HL-60 (cell line): Measurements from ENCODE around the gene LRRC8D.
A peak's percentile ranks its signal among the peaks of the same experiment; 100 is the strongest.

Source experiments
- DNase-seq, 2 experiments: peaks; one replicate each; pipeline ENCODE4 v3.0.0-alpha.2; 2010 to 2020; ENCODE audit warnings: low read depth in 1 of 2, low spot score in 1 of 2
- H3K27ac ChIP-seq: fragments of 250-450 bp; sonication (Bioruptor Pico); replicated peaks from 2 replicates; pipeline ENCODE4 v1.5.1; 2020; ENCODE audit warnings: mild to moderate bottlenecking, moderate library complexity
- H3K27me3 ChIP-seq: fragments of 250-450 bp; sonication (Bioruptor Pico); 2 replicates; pipeline ENCODE4 v1.5.1; 2021; ENCODE audit warnings: mild to moderate bottlenecking, moderate library complexity; ENCODE audit not compliant: insufficient read depth, poor library complexity, severe bottlenecking
- H3K4me3 ChIP-seq: replicated peaks from 2 replicates; pipeline ENCODE4 v1.5.1; 2011; ENCODE audit warnings: mild to moderate bottlenecking, control low read depth, low read length; ENCODE audit not compliant: insufficient read depth
- CTCF ChIP-seq: IDR thresholded peaks from one replicate; pipeline ENCODE4 v1.5.1; 2011; ENCODE audit warnings: low read length, control low read depth, inconsistent platforms; ENCODE audit not compliant: insufficient read depth
- GABPA ChIP-seq: IDR thresholded peaks from 2 replicates; pipeline ENCODE4 v1.6.1; 2012; ENCODE audit warnings: low read depth
- POLR2AphosphoS5 ChIP-seq: IDR thresholded peaks from 2 replicates; pipeline ENCODE4 v1.6.1; 2012; ENCODE audit warnings: low read depth
- REST ChIP-seq: IDR thresholded peaks from 2 replicates; pipeline ENCODE4 v1.6.1; 2012; ENCODE audit warnings: low read depth; ENCODE audit not compliant: insufficient replicate concordance
- SPI1 ChIP-seq: IDR thresholded peaks from 2 replicates; pipeline ENCODE4 v1.6.1; 2012; ENCODE audit warnings: low read depth, mild to moderate bottlenecking, borderline replicate concordance

LRRC8D gene

GRCh38 chr1:89804642-89805237, 16.1 kb upstream of the LRRC8D start:
- Histone ChIP-seq H3K4me3 (no peak overlapping the region), H3K27me3 (no peaks in the 10 kb centered on the region), H3K27ac (no peak overlapping the region)
- peak; percentile 86 to 94 for DNase-seq
- TF ChIP-seq REST, result no peak
- TF ChIP-seq POLR2AphosphoS5, result no peak
- peak; percentile 80 for TF ChIP-seq CTCF
- TF ChIP-seq SPI1, result peak; percentile 89
- TF ChIP-seq GABPA, result no peak

GRCh38 chr1:89806616-89807015, 14.2 kb upstream of the LRRC8D start:
- H3K27me3 ChIP-seq, result no peaks in the 10 kb centered on the region
- TF ChIP-seq SPI1, result no peak
- no peak overlapping the region for H3K27ac ChIP-seq
- no peak overlapping the region for H3K4me3 ChIP-seq
- no peak for DNase-seq

GRCh38 chr1:89807503-89807902, 13.3 kb upstream of the LRRC8D start:
- no peak for DNase-seq
- TF ChIP-seq POLR2AphosphoS5, result no peak
- H3K27ac ChIP-seq, result no peak overlapping the region
- no peaks in the 10 kb centered on the region for H3K27me3 ChIP-seq
- no peak overlapping the region for H3K4me3 ChIP-seq

- TF ChIP-seq POLR2AphosphoS5 (no peak), SPI1 (no peak), CTCF (no peak), GABPA (no peak), REST (no peak)
- no peak overlapping the region for H3K27ac ChIP-seq
- H3K27me3 ChIP-seq, result no peaks in the 10 kb centered on the region
- H3K4me3 ChIP-seq, result no peak overlapping the region
- DNase-seq, result no peak
Observed at GRCh38 chr1:89807983-89808382, 12.8 kb upstream of the LRRC8D start.

- Histone ChIP-seq H3K27ac (no peak overlapping the region), H3K4me3 (no peak overlapping the region), H3K27me3 (no peaks in the 10 kb centered on the region)
- DNase-seq, result no peak
- TF ChIP-seq SPI1 (no peak), CTCF (no peak)
Observed at GRCh38 chr1:89808441-89809117, 12.3 kb upstream of the LRRC8D start.
